LNCAP (cell line): ENCODE measurements around the gene ASTL.

Experiments used
- CTCF ChIP-seq: fragments of 450-650 bp; IDR thresholded peaks from 2 replicates; pipeline ENCODE4 v1.5.1; 2017; ENCODE audit warnings: mild to moderate bottlenecking

Gene ASTL

GRCh38 chr2:96134421-96134820, 3.9 kb downstream of the ASTL start:
- no peak for TF ChIP-seq CTCF

DNA sequence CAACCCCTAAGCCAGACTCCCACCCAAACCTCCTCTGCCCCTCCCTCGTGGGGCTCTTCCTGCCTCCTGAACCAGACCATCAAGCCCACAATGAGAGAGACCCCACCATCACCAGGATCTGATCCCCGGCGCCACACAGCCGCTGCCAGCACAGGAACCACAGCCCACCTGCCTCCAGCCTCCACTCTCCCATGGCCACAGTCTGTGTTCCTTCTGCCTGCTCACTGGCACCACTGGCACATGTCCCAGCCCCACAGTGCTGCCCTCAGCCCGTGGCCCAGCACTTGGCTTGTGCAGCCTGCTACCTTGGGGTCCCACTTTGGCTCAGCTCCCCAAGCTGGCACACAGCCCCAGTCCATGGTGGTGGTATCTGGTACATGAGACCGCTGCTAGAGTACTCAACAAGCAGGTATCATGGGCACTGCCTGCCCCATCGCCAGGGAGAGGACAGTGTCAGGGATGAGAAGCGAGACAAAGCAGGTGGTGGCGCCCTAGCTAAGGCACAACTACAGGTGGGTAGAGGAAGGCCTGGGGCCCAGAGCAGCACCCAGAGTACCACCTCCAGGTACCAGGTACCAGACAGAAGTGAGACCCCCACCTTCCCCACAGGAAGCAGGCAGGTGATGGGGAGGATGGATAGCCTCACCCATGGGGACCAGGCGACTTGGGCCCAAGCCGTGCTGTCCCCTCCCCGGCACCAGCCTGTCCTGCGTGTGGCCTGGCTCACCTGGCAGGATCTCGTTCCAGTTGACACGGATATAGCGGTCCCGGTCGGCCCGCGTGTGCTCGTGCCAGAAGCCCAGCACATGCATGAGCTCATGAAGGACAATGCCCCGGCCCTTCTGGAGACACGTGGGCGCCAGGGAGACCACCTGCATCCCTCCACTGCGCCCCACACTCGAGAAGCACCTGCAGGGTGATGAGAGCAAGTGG, 6.2 kb downstream of the ASTL start:
- no peak for TF ChIP-seq CTCF

DNA sequence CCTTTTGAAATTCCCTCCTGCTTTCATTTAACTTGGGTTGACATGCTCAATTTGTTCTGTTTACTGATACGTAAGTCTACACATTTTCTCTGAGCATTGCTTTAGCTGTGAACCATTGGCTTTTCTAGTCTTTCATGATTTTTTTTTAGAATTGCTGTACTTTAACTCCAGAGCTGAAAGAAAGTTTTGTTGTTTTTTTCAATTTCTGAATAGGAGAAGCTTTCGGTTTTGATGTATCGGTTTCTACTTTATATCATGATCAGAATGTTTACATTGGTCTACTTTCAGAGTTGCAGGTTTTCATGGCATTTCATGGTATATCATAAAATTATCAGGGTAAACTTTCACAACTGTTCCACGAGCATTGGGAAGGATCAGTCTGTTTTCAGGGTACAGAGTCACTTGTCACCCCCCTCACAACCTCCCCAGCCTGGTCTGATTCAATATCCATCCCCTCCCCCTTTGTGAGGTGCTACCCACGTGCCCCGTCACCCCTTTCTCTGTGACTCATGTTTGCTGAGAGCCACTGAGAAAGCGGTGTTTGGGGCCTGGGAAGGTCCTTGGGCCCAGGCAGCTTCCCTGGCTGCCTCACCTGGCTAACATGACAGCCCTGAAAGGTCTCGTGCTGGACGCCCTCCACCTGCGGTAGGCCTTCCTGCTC, 7.0 kb downstream of the ASTL start:
- no peak for TF ChIP-seq CTCF

DNA sequence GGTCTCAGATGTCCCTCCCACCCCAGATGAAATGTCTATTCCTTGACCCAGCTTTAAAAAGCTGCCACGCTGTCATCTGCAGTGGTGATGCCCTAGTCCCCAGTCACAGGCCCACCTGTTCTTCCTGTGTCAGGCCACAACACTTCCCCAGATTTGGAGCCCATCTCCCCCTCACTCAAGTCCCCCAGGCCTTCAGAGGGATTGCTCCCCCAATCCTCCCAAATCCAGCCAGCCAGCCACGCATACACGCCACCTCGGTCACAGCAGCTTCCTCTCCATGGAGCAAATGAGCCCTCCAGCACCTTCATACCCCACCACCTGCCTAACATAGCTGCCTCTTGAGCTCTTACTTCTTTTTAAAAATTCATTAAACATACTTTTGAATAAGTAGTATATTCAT, 7.8 kb downstream of the ASTL start:
- TF ChIP-seq CTCF: no peak

- TF ChIP-seq CTCF: no peak
Measured at GRCh38 chr2:96129528-96130120, 8.7 kb downstream of the ASTL start.

GRCh38 chr2:96128456-96128855, 9.8 kb downstream of the ASTL start:
- TF ChIP-seq CTCF: no peak

GRCh38 chr2:96124406-96125265, 13.7 kb downstream of the ASTL start:
- TF ChIP-seq CTCF: no peak
